MV-4-11 (cell line): ENCODE measurements around the gene LARGE1.

ENCODE experiments used
- DNase-seq: peaks from one replicate; lab custom pipeline; 2025; lab: John Stamatoyannopoulos, UW

The LARGE1 gene

GRCh38 chr22:33913188-33913587 lies 7.1 kb downstream of the LARGE1 start:
- DNase-seq: no peak

GRCh38 chr22:33909911-33910310 lies 10.4 kb downstream of the LARGE1 start:
- DNase-seq: no peak

GRCh38 chr22:33909075-33909458 lies 11.2 kb downstream of the LARGE1 start:
- no peak for DNase-seq

- DNase-seq: no peak
Observed at GRCh38 chr22:33908171-33909074, 11.9 kb downstream of the LARGE1 start.

- no peak for DNase-seq
Observed at GRCh38 chr22:33906954-33907353, 13.3 kb downstream of the LARGE1 start.

- no peak for DNase-seq
Observed at GRCh38 chr22:33906475-33906874, 13.8 kb downstream of the LARGE1 start.

GRCh38 chr22:33903012-33903411 lies 17.3 kb downstream of the LARGE1 start:
- DNase-seq: no peak

- no peak for DNase-seq
Observed at GRCh38 chr22:33902073-33902472, 18.2 kb downstream of the LARGE1 start.

- no peak for DNase-seq
Observed at GRCh38 chr22:33898121-33898520, 22.2 kb downstream of the LARGE1 start.

GRCh38 chr22:33897448-33897835 lies 22.8 kb downstream of the LARGE1 start:
- DNase-seq: no peak

- no peak for DNase-seq
Observed at GRCh38 chr22:33896575-33897447, 23.5 kb downstream of the LARGE1 start.

GRCh38 chr22:33896154-33896553 lies 24.1 kb downstream of the LARGE1 start:
- DNase-seq: no peak

- DNase-seq: no peak
Observed at GRCh38 chr22:33895444-33895843, 24.8 kb downstream of the LARGE1 start.

GRCh38 chr22:33894515-33894914 lies 25.8 kb downstream of the LARGE1 start:
- DNase-seq: no peak

GRCh38 chr22:33894036-33894435 lies 26.2 kb downstream of the LARGE1 start:
- DNase-seq: no peak

GRCh38 chr22:33893512-33893911 lies 26.8 kb downstream of the LARGE1 start:
- no peak for DNase-seq

GRCh38 chr22:33891992-33892391 lies 28.3 kb downstream of the LARGE1 start:
- DNase-seq: no peak

GRCh38 chr22:33891455-33891854 lies 28.8 kb downstream of the LARGE1 start:
- DNase-seq: no peak

- no peak for DNase-seq
Observed at GRCh38 chr22:33889748-33890147, 30.5 kb downstream of the LARGE1 start.

GRCh38 chr22:33888821-33889220 lies 31.5 kb downstream of the LARGE1 start:
- no peak for DNase-seq

- DNase-seq: no peak
Observed at GRCh38 chr22:33887173-33887572, 33.1 kb downstream of the LARGE1 start.

GRCh38 chr22:33886696-33887095 lies 33.6 kb downstream of the LARGE1 start:
- no peak for DNase-seq

- DNase-seq: no peak
Observed at GRCh38 chr22:33884829-33885228, 35.4 kb downstream of the LARGE1 start.
